ENCODE results near the gene RAPGEF2. TPM values are rescaled to one million over a fixed set of nuclear protein-coding genes. Genes with fewer than 3 reads are reported as not detected.

The RAPGEF2 gene
- total and polyA plus RNA-seq, 2 of the 8 experiments (the other 6 are each of a cell fraction or from before 2014, with no cell fraction given): 24.4 to 48.6 TPM

DNA sequence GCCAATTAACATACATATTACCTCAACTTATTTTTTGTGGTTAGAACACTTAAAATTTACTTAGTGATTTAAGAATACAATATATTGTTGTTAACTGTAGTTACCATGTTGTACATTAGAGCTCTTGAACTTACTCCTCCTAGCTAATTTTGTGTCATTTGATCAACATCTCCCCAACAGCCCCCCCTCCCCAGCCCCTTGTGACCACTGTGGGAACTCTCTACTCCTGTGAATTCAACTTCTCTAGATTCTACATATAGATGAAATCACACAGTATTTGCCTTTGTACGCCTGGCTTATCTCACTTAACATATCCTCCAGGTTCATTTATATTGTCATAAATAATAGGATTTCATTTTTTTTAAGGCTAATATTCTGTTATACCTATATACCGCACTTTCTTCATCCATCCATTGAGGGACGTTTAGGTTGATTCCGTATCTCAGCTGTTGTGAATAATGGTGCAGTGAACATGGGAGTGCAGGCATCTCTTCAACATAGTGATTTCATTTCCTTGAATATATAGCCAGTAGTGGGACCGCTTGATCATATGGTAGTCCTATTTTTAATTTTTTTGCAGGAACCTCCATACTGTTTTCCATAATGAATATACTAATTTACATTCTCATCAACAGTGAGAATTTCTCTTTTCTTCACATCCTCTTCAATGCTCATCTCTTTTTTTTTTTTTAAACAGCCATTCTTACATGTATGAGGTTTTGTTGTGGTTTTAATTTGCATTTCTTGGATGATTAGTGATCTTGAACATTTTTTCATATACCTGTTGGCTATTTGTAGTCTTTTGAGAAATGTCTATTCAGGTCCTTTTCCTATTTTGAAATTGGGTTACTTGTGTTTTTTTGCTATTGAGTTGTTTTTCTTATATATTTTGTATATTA lies 66.8 kb downstream of the RAPGEF2 start (continued):
- TF ChIP-seq SP4 (IDR thresholded peaks at IDR 0.05; ENCODE audit: low read length) (no peak), NRF1 (IDR thresholded peaks at IDR 0.05; ENCODE audit: low read depth, low read length) (no peak), CHD2 (IDR thresholded peaks at IDR 0.05; ENCODE audit: low read length) (no peak), POLR2A (IDR thresholded peaks at IDR 0.05; ENCODE audit: control extremely low read depth in 1 of 2, low read depth in 2 of 2, low read length in 2 of 2) (no peak), ASH2L (IDR thresholded peaks at IDR 0.05; ENCODE audit: low read length) (no peak)

Measured in H1 (cell line).